Body of pancreas (tissue), 4 donors: Measurements from ENCODE around the gene GRK3.

Source experiments
- CTCF ChIP-seq, 7 experiments: fragments of 450-650 bp in 4 of 7; fragments of 200-600 bp in 3 of 7; sonication (generic) in 3 of 7; IDR thresholded peaks; one replicate each; pipeline ENCODE4 v1.5.1; 2016 to 2019; ENCODE audit warnings: antibody characterized with exemption in 7 of 7
- POLR2A ChIP-seq, 3 donors: fragments of 450-650 bp; IDR thresholded peaks; one replicate each; pipeline ENCODE4 v1.6.1; 2016; ENCODE audit warnings: antibody characterized with exemption in 3 of 3, mild to moderate bottlenecking in 2 of 3

GRCh38 chr22:25554689-25555088 is 9.8 kb upstream of the GRK3 start:
- TF ChIP-seq POLR2A (IDR thresholded peaks at IDR 0.05) (no peak), CTCF (IDR thresholded peaks at IDR 0.05) (no peak)
